ENCODE results near the gene MYO18B. TPM values are rescaled to one million over a fixed set of nuclear protein-coding genes. Genes with fewer than 3 reads are reported as not detected.
"Not testable (repeated sequence)": the region's sequence is repeated elsewhere in the genome, so short reads cannot be mapped to it uniquely, and the experiment has no call there.

Gene MYO18B
- total RNA-seq, 1 donor from 2014 or later = 0.17 TPM

GRCh38 chr22:25953919-25954318, 211.9 kb downstream of the MYO18B start:
- no peak for DNase-seq

- no peak for DNase-seq
These were observed 213.3 kb downstream of the MYO18B start for GRCh38 chr22:25955323-25955722.

GRCh38 chr22:25956801-25957200, 214.8 kb downstream of the MYO18B start:
- no peak for DNase-seq

- no peak for DNase-seq
These were observed 218.1 kb downstream of the MYO18B start for GRCh38 chr22:25959818-25960774.

- no peak for DNase-seq
These were observed 219.7 kb downstream of the MYO18B start for GRCh38 chr22:25961699-25962098.

- DNase-seq = no peak
These were observed 220.7 kb downstream of the MYO18B start for GRCh38 chr22:25962711-25963110.

- DNase-seq = no peak
These were observed 223.2 kb downstream of the MYO18B start for GRCh38 chr22:25964961-25965730.

- DNase-seq = no peak
These were observed 224.5 kb downstream of the MYO18B start for GRCh38 chr22:25966448-25966913.

GRCh38 chr22:25969286-25969685, 227.3 kb downstream of the MYO18B start:
- no peak for DNase-seq

GRCh38 chr22:25969901-25970300, 227.9 kb downstream of the MYO18B start:
- no peak for DNase-seq

- no peak for DNase-seq
These were observed 228.5 kb downstream of the MYO18B start for GRCh38 chr22:25970374-25970911.

- no peak for DNase-seq
These were observed 229.2 kb downstream of the MYO18B start for GRCh38 chr22:25970999-25971811.

- DNase-seq = no peak
These were observed 230.4 kb downstream of the MYO18B start for GRCh38 chr22:25972397-25972796.

- no peak for DNase-seq
These were observed 234.4 kb downstream of the MYO18B start for GRCh38 chr22:25976356-25976755.

- DNase-seq = no peak
These were observed 238.0 kb downstream of the MYO18B start for GRCh38 chr22:25979968-25980367.

GRCh38 chr22:25984911-25985310, 242.9 kb downstream of the MYO18B start:
- DNase-seq = not testable (repeated sequence)

GRCh38 chr22:25987948-25988347, 246.0 kb downstream of the MYO18B start:
- no peak for DNase-seq

- DNase-seq = no peak
These were observed 249.0 kb downstream of the MYO18B start for GRCh38 chr22:25990940-25991339.

GRCh38 chr22:25992331-25992730, 250.3 kb downstream of the MYO18B start:
- no peak for DNase-seq

- no peak for DNase-seq
These were observed 254.7 kb downstream of the MYO18B start for GRCh38 chr22:25996669-25997068.

- DNase-seq = no peak
These were observed 256.1 kb downstream of the MYO18B start for GRCh38 chr22:25997886-25998775.
